HG03139 (cell line): ENCODE measurements around the gene CACNG4.

Source experiments
- ATAC-seq: cut with Tn5 transposase; IDR thresholded peaks from one replicate; pipeline ENCODE4 v1.9.1; 2021; ENCODE audit not compliant: unreplicated experiment

CACNG4 gene

DNA sequence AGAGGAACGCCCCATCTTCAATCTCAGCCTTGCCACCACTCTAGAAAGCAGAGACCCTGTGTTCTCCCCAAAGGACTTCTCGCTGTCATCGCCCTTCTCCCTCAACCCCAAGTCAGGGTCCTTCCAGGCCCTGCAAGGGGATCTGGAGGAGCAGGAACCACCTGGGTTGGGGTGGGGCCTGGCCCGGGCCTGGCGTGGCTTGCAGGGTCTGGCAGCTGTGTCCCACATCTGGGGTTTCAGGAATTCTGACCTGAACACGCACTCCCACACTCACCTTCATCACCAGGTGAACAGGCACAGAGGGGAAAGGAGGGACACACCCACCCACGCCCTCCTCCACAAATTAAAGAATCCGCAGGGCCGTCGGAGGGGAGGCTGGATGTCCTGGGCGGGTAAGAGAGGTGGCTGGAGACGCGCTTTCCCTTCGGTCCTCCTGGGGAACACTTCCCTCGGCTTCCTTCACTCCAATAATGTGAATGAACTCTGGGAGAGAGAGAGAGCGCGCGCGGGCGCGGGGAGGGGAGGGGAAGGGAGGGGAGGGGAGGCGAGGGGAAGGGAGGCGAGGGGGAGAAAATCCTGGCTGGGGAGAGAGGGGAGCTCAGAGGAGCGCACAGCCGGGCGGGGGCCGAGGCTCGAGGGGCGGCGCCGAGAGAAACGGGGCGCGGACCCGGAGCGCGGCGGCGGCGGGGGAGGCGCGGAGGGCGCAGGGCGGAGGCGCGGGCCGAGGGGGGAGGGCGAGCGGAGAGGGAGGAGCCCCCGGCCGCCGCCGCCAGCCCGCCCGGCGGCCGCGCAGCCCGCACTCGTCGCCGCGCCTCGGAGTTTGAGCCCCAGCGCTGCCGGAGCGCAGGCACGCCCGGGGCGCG is at the start of gene CACNG4:
CACNG4 (plus strand) TSS at position 799 of the 863 bp plus-strand sequence. CDS start 205 bp downstream, outside the sequence.
- no peak for ATAC-seq

GRCh38 chr17:66915204-66915611 is 49.3 kb upstream of the CACNG4 start:
- ATAC-seq = no peak

DNA sequence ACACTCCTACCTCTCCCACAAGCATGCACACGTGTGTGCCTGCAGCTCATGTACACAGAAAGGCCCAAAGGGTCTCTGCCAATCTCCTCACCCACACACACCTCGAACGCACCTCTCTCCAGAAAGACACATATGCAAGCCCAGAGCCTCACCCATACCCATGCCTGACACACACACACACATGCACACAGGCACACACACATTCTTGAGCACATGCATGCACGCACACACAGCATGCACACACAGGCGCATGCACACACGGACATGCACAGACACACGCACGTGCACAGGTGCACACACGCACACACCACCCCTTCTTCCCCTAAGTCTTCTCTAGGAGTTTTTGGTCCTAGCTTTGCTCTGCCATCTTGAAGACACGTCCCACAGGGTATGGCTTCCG is 48.7 kb upstream of the CACNG4 start:
- ATAC-seq = no peak

DNA sequence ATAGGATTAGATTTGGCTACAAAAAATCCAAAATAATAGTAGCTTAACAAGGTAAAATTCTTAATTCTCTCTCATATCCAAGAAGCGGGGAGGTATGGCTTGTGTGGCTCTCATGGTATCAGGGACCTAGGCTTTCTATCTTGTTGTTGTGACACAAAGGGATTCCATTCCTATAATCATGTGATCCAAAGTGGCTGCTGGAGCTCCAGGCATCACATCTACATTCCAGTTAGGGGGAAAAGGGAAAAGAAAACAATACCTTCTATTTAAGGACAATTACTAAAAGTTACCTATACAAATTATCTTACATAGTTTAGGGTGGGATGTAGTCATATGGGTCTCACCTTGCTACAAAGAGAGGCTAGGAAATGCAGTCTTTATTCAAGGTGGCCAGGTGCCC is 47.6 kb upstream of the CACNG4 start:
- ATAC-seq = no peak

DNA sequence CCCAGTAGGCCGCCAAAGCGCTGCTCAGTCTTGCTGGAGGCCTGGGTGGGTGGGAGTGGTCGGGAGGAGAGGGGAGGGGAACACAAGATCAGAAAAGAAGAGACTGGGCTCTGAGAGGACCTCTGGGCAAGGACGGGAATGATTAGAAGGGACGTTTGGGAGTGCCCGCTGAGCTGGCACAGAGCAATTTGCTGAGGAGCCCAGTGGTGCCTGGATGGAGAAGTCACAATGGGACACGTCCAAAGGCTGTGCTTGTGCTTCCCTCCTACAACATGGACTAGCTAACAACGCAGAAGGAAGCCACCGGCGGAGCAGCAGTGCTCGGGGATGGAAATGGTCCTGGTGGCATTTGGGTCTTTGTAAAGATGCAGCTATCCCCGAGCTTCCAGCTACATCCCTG is 45.6 kb upstream of the CACNG4 start:
- ATAC-seq = no peak

DNA sequence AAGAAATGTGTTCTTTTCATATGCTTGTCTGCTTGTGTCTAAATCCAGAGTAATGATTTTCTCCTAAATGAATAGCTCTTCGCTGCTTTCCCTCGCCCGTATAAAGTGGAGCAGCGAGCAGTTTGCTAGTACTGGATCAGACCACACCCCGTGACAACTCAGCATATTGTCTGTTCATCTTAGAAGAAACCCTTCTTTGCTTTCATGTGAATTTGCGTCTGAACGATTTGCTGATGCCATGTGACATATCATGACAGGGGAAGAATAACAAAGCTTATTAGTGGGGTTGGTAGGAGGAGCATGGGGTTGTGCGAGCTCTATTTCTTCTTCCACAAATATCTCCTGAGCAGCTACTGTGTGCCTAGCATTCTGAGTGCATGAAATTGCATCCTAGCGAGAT is 44.1 kb upstream of the CACNG4 start:
- no peak for ATAC-seq

DNA sequence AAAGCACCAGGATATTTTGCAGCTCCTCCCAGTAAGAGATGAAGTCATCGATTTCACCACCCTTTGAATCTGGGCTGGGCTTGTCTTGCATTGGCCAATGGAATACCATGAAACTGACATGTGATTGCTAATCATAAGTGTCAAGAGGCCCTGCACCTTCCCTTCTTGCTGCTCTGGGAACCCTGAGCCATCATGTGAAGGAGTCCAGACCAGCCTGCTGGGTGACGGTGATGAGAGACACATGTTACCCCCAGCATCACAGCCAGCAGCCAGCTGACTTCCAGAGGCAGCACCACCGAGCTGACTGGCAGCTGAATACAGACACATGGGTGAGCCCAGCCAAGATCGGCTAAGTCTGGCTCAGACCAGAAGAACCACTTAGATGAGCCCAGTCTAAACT is 43.6 kb upstream of the CACNG4 start:
- ATAC-seq = no peak

DNA sequence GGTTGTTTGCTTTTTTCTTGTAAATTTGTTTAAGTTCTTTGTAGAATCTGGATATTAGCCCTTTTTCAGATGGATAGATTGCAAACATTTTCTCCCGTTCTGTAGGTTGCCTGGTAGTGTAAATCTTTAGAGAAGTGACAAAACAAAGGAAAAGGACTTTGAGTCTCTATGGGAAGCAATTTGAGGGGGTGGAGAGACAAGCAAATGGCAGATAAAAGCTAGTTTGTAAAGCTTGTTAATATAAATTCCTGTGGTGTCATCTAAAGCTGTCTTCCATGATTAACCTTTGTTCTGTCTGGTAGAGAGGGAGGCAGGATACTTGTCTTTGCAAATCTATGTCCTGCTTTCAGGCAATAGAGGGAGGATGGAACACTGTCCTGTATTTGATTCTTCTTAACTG is 40.6 kb upstream of the CACNG4 start:
- no peak for ATAC-seq

DNA sequence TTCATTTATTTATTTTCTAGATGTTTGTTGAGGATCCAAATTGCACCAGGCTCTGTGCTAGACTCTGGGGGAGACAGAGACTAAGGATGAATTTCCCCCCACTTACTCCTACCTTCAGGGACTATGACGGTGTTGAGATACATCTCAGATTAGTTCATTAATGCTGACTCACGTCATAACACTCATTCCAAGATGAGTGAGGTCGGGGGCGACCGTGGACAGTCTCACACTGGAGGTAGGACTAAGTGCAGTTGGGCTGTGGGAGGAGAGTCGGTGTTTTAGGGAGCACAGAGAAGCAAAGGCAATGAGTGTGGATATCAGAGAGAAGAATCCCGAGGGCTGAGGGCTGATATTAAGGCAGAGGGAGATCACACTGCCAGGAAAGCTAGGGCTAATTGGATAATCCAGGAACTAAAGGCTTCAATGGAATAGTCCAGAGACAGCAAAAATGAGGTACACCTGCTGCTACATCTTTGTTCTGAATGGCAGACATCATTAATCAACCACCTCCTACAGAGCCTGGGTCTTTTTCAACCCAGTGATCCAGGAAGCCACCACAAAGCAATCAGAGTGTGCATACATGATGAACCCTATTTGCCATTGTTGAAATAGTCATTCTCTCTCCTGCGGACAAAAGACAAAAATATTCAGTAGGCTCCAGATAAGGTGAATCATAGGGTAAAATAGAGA is 38.6 kb upstream of the CACNG4 start:
- no peak for ATAC-seq

DNA sequence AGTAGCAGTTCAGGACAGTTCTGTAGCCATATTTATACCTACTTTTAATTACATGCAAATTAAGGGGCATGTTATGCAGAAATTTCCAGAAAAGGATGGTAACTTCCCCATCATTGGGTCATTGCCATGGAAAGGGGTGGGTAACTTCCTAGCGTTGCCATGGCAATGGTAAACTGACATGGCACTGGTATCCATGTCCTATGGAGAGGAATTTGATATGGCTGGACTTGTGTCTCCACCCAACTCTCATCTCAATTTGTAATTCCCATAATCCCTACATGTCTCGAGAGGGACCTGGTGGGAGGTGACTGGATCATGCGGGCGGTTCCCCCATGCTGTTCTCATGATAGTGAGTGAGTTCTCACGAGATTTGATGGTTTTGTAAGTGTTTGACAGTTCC is 35.6 kb upstream of the CACNG4 start:
- no peak for ATAC-seq

- ATAC-seq = no peak
Measured at GRCh38 chr17:66929591-66929990, 34.9 kb upstream of the CACNG4 start.

DNA sequence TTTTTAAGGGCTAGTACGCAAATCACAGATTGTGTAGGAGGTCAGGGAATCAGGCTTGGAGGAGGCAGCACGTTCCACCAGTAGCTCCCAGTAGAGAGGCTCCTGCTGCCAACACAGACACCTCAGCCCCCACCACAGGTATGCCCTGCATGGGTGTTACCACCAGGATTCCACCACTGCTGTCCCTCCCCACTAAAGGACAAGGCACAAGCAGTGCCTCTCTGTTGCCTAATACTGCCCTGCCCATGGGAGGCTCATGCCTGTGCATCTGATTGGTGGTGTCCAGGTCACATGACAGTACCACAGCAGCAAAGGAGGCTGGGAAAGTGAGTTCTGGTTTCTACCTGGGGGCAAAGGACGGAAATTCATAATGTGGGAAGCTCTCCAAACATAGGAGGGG is 33.6 kb upstream of the CACNG4 start:
- ATAC-seq = no peak

DNA sequence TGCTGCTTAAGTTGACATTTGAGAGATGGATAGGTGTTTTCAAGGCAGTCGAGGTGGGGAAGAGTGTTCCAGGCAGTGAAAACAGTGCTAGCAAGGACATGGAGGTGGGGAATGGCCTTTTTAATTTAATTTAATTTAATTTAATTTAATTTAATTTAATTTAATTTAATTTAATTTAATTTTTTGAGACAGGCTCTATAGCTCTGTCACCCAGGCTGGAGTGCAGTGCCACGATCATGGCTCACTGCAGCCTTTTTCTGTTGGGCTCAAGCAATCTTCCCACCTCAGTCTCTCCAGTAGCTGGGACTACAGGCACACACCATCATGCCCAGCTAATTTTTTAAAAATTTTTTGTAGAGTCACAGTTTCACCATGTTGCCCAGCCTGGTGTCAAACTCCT is 32.2 kb upstream of the CACNG4 start:
- no peak for ATAC-seq

DNA sequence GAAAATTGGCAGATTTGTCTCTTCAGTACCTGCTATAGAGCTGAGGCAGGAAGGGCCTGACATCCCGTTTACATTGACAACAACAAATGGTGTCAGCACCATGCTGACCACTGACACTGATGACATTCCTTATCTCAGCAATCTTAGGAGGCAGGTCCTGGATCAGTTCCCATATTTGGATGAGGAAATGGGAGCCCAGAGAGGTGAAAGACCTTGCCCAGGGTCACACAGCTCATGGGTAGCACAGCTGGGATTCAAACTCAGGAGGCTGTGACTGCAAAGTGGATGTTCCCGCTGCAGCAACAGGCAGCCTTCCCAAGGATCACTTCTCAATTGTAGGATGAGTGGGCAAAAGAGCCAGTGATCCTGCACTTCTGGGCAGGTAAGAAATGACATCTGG is 30.5 kb upstream of the CACNG4 start:
- no peak for ATAC-seq

DNA sequence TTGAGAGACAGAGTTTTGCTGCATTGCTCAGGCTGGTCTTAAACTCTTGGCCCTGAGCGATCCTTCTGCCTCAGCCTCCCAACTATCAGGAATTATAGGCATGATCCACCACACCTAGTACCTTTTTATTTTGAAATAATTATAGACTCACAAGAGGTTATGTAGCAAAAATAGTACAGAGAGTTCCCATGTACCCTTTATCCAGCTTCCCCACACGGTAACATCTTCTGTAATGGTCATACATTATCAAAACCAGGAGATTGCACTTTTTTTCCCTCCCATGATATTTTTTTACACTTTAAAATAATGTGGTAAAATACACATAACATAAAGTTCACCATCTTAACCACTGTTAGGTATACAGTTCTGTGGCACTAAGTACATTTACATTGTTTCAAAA is 28.8 kb upstream of the CACNG4 start:
- no peak for ATAC-seq

DNA sequence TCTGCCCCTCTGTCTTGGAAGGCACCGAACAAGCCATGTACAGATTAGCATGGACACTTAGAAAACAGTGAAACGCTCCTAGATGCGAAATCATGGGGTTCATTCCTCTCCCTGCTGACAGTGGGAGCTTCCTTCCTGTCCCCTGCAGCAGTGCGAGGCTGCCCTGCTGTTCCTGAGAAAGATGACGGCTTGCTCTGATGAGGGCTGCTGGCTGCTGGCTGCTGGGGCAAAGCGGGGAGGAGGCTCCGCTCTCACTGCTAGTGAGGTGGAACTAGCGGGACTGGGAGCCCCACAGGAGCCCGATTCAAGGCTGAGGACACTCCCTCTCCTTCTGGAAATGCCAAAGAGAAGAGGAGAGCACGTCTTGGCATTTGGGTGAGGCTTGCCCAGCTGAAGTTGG is 25.9 kb upstream of the CACNG4 start:
- no peak for ATAC-seq

DNA sequence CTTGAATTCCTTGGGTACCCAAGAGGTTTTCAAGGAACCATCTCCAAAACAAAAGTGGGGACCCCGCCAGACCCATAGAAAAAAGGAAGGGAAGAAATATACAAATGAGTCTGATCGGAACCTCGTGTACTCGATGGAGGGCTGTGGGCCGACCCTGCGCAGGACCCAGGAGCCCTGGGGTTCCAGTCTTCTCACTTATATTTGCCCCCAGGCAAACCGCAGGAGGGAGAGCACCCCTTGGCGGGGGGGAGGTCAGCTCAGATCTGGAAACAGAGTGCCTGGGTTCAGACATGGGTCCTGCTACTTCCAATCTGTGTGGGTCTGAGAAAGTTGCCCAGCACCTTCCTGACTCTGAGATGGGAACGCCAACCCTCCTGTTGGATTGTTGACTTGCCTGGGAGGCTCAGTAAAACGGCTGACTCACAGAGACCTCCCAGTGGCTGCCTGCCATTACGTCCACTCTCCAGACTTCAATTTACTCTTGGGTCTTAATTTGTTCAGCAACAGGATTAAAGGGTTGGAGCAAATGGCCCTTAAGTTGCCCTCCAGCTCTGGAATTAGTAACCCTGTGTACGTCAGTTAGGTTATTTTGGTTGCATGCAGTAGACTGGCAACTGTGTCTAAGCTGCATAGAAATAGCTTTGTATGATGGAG is 24.9 kb upstream of the CACNG4 start:
- no peak for ATAC-seq

DNA sequence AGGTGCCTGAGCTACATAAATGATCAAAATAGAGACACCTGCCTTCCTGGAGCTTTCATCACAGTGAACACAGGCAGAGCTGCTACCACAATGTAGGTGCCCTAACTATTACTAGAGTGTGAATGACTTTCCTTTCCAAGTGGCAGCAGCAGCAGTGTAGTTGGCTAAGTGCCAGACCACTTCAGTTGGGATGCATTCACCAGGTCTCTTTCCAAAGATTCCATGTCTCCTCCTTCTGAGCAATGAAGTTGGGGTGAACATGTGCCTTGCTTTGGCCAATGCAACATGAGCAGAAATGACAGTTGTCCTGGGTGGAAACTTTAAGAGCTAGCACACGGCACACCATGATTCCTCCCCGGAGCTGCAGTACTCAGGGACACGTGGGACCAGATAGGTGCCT is 23.3 kb upstream of the CACNG4 start:
- ATAC-seq = no peak

GRCh38 chr17:66941773-66942450 is 22.6 kb upstream of the CACNG4 start:
- ATAC-seq = no peak

DNA sequence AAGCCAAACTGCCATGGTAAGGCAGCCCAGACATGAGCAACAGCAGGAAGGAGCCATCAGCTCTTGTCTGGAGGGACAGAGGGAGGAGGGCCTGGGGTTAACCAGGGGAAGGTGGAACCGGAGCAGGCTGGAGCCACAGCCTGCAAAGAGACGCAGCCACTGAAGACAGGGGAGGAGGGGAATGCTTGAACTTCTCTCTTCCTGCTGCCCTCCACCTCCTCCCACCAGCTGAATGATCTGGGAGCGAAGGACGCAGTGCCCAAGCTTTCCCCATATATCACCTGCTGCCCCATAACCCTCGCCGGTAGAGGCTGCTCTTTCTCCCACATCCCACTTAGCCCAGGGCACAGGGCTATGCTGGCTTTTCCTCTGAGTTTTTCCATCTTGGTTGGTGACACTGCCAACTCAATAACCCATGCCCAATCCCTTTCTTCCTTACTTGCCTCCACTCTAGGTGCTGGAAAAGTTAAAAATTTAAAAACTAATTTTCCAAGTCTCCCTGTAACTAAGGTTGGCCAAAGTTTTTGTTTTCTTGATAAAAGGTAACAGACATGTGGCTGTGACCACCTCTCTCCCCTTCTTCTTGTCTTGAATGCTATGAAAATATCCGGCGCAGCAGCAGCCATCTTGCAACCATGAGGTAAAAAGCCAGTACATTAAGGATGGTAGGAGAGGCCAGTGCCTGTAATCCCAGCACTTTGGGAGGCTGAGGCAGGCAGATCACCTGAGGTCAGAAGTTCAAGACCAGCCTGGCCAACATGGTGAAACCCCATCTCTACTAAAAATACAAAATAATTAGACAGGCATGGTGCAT is 21.8 kb upstream of the CACNG4 start:
- no peak for ATAC-seq

DNA sequence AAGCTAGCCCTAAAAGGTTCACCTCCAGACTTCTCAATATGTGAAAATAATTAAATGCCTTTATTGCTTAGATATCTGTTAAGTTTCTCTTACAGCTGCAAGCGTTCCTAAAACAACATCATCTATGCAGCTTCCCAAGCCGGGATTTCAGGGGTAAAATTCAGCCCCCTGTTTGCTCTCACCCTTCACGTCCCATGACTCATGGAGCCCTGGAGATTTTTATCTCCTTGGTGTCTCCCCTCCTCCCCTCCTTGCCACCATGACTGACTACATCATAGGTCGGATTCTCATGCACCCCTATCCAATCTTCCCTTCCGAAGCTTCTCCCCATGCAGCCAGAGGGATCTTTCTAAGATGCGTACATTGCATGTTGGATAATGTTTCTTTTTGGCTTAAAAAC is 21.0 kb upstream of the CACNG4 start:
- ATAC-seq = no peak
